NCI-H748 treated with DMSO at 0.1 percent for 48 hours (cell line): Measurements from ENCODE around the gene PRKAR1B.

ENCODE experiments used
- DNase-seq: peaks from one replicate; lab custom pipeline; 2025; lab: John Stamatoyannopoulos, UW

Gene PRKAR1B

GRCh38 chr7:586494-586893 lies 140.6 kb downstream of the PRKAR1B start:
- no peak for DNase-seq

- DNase-seq: no peak
Observed at GRCh38 chr7:585873-586272, 141.2 kb downstream of the PRKAR1B start.

DNA sequence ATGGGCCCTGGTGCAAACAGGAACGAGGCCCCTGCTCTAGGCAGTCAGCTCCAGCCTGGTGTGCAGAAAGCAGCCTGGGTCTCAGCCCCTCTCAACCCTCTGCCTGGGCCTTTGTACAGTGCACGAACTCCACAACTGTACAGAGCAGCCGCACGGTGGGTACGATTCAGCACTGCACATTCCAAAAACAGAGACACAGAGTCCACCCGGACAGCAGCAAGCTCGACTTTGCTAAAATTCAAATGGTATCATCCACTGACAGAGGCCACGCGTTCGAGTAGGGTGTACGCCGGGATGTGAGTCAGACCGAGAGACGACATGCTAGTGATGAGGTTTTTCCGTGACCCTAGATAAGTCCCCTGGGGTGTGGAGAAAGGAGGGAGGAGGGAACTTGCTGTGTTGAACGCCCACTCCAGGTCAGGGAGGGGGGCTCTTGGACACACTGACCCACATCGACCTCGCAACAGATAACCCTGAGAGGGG lies 141.8 kb downstream of the PRKAR1B start:
- DNase-seq: no peak

DNA sequence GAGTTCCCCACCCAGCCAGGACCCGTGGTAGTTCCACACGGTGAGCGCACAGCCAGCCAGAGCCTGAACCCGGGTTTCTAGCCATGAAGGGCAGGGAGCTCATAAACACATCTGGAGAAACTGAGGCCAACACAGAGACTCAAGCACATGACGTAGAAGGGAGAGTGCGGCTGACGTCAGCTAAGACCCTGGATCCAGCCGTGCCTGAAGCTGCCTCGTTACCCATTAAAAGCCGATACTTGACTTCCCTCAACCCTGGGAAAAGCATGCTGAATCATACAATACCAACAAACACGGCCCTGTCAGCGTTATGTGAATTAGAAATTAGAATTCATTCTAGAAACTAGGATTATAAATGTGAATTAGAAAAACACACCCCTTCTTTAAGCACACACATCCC lies 142.3 kb downstream of the PRKAR1B start:
- no peak for DNase-seq

DNA sequence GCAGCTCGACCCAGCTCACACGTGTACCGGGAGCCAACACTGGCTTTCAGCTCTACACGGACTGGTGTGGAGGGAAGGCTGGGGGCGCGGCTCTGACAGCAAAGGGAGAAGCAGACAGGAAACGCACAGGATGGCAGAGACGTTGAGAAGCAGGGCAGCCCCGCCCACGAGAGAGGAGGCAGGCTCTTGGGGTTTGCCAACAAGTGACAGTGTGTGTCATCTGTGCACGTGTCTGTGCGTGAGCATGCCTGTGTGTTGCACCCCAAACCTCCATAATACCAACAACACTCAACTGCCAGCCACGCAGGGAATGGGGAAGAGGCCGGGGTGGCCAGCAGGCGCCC lies 143.0 kb downstream of the PRKAR1B start:
- DNase-seq: no peak

DNA sequence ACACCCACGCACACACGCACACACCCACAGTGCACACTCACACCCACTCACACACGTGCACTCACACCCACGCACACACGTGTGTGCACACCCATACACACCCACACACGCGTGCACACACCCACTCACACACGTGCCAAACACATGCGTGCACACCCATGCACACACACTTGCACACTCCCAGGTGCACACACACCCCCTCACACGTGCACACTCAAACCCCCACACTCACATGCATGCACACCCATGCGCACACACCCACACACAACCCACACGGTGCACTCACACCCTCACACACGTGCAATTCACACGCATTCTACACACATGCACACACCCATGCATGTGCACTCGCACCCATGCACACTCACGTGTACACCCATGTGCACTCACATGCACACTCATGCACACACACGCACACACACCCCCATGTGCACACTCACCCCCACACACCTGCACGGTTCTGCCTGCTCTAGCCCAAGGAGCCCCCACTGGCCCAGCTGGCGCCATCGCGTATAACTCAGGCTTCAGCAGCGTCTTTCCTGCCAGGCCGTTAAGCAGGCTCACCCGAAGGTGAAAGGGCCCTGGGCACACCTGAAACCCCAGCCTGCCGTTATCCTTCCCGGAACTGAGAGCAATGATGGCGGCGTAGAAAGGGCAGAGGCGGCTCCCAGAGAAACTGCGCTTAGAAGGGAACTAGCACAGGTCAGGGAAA lies 143.5 kb downstream of the PRKAR1B start:
- no peak for DNase-seq

- DNase-seq: no peak
Observed at GRCh38 chr7:582931-583330, 144.2 kb downstream of the PRKAR1B start.

GRCh38 chr7:582081-582835 lies 144.8 kb downstream of the PRKAR1B start:
- no peak for DNase-seq

GRCh38 chr7:578386-578785 lies 148.7 kb downstream of the PRKAR1B start:
- no peak for DNase-seq

DNA sequence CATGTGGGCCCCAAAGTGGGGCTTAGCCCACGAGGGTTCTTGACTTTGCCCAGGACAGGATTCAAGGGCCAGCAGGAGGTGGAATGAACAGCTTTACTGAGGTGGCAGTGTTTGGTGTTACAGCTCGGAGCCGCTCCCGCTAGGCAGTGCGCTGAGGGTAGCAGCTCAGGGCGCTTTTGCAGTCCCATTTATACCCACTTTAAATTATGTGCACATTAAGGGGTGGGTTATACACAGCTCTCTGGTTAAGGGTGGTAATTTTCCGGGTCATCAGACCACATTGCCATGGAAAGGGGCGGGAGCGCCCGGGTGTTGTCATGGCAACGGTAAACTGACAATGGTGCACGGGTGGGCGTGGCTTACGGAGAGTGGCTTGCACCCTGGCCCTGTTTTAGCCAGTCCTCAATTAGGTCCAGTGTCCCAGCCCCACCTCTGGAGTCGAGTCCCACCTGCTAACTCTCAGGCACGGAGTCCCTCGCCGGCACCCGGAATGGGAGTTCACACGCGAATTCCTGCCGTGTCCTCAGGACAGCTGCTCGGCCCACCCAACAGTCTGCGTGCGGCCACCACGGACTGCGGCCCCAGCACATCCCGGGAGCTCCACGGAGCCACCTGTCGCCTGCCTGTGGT lies 149.2 kb downstream of the PRKAR1B start:
- DNase-seq: no peak

GRCh38 chr7:577278-577665 lies 149.8 kb downstream of the PRKAR1B start:
- DNase-seq: no peak

- no peak for DNase-seq
Observed at GRCh38 chr7:576524-577277, 150.4 kb downstream of the PRKAR1B start.

DNA sequence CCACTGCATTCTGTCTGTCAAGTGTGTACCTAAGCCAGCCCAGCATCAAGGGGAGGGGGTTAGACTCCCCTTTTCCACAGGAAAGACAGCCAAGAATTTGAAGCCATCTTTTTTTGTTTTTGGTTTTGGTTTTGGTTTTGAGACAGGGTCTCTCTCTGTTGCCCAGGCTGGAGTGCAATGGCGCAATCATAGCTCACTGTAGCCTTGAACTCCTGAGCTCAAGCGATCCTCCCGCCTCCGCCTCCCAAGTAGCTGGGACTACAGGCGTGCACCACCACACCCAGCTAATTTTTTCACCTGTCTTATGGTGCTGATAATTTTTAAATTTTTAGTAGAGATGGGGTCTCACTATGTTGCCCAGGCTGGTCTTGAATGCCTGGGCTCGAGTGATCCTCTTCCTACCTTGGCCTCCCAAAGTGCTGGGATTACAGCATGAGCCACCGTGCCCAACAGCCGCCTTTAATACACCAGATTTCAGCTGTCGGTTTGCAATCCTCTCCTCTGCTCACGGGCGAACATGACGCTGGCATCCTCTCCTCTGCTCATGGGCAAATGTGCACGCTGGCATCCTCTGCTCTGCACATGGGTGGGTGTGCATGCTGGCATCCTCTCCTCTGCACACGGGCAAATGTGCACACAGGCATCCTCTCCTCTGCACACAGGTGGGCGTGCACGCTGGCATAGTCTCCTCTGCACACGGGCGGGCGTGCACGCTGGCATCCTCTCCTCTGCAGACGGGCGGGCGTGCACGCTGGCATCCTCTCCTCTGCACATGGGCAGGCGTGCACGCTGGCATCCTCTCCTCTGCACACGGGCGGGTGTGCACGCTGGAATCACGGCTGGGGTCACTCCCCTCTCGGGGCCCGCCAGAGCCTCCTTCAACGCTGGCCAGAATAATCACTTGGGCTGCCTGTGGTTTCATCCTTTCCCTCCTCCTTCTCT lies 151.4 kb downstream of the PRKAR1B start:
- no peak for DNase-seq

GRCh38 chr7:574661-575395 lies 152.3 kb downstream of the PRKAR1B start:
- no peak for DNase-seq

DNA sequence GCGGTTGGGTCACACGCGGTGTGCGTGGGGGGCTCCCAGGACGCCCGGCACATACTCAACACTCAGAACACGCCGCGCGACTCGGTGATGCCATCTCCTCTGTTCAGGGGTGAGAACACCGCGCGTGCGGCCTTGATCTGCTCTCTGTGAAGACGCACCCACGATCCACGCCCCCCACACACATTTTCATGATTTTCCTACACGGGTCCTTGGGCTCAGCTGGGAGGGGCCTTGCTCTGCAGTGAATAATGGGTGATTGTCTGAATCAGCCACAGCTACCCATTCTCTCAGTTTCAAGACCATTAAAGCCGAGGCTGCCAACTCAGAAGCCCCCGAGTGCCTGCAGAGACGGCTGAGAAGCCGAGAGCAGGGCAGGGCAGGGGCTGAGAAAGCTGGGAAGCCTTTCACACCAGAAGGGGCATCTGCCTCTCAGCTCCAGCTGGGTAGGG lies 153.1 kb downstream of the PRKAR1B start:
- DNase-seq: no peak

DNA sequence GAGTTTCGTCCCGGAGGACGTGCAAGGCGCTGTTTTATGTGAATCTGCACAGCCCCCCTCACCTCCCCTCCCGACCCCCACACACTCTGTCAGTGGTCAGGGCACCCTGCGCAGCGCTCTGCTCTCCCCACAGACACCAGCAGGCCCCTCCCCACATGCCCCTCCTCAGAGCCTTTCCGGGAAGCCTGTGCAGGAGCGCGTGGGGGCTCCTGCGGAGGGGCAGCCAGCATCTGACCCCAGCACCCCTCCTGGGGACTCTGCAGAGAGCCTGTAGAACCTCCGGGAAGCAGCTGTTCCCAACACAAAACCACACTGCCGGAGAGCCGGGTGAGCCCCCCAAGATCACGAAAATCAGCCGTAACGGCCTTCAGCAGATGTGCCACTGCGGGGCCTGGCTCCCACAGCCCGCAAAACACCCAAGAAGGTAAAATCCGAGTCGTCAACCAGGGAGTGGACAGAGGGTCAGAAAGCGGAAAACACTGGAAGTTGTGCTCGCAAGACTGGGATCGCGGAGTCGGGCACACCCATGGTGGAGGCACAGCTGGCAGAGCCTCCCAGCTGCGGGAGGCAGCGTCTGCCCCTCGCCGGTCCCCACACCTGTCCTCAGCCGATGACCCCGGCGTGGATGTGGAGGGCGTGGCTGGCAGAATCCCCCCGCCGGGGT lies 153.7 kb downstream of the PRKAR1B start:
- DNase-seq: no peak

DNA sequence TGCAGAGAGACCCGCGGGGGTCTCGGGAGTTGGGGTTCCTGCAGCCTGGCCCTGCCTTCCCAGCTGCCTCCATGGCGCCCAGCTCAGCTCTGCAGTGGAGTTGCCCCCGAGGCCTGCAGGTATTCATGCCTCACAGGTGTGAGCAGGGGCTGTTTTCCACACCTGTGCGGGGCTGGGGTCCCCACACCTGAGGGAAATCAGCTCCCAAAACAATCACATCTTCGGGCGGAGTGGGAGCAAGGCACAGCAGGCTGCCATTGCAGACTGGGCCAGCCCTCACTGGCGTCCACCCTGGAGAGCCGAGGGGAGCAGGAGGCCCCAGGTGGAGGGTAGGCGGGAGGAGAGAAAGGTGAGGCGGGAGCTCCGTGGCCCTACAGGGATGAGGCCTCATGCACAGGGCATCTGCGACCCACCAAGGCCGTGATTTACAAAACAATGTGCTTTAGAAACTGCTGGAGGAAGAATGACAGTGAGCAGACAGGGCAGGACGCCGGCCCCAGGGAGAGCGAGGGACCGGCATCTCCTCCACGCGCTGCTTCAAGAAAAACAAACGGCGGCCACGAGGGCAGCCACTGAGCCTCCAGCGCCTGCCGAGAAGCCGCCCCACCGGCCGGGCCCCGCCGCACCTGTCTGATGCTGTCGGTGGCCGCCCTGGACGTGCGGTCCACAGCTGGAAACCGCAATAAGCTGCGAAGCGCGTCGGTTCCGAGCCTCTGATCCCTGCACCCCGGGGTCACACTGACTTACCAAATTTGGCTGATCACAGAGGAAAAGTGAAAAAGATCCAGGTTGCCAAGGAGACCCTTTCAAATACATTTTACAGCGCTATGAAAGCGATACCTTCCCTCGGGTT lies 154.4 kb downstream of the PRKAR1B start:
- no peak for DNase-seq

- no peak for DNase-seq
Observed at GRCh38 chr7:571718-572415, 155.2 kb downstream of the PRKAR1B start.
